B cell (primary cell): ENCODE measurements around the gene ZNF45. TPM values are rescaled to one million over a fixed set of nuclear protein-coding genes. Genes with fewer than 3 reads are reported as not detected.
A peak's percentile ranks its signal among the peaks of the same experiment; 100 is the strongest.

ENCODE experiments used
- ATAC-seq: fragments of 200-7000 bp; cut with Tn5 transposase; one replicate; pipeline ENCODE4 v1.10.0; 2021; ENCODE audit warnings: low read depth, mild to moderate bottlenecking, moderate number of reproducible peaks, moderate library complexity
- CTCF ChIA-PET: fragments of 350-600 bp; sonication (Branson Sonifier 250); formaldehyde crosslinking; loops from one replicate; lab custom pipeline; 2021; ENCODE audit warnings: antibody characterized with exemption, inconsistent platforms; lab: Charles Lee
- POLR2A ChIA-PET: fragments of 350-600 bp; sonication (Branson Sonifier 250); formaldehyde crosslinking; loops from one replicate; lab custom pipeline; 2021; ENCODE audit warnings: antibody characterized with exemption; lab: Charles Lee
- DNase-seq: peaks from one replicate; pipeline ENCODE4 v3.0.0; 2013
- H2AFZ ChIP-seq: 2 replicates; pipeline ENCODE4 v1.6.1; 2012; ENCODE audit warnings: mild to moderate bottlenecking, low read depth, low read length; ENCODE audit not compliant: insufficient read depth, poor library complexity, severe bottlenecking
- H3K27ac ChIP-seq, 2 donors: 1 replicate in 1 of 2; 2 replicates in 1 of 2; pipeline ENCODE4 v1.5.1; 2012 to 2013; ENCODE audit warnings: low read length in 2 of 2, mild to moderate bottlenecking in 2 of 2, moderate library complexity in 1 of 2
- H3K27me3 ChIP-seq, 4 experiments: fragments of 200-600 bp in 1 of 4; sonication (generic) in 1 of 4; replicated peaks in 1 of 4; 1 replicate in 2 of 4; 2 replicates in 2 of 4; pipeline versions ENCODE4 v1.6.1 to v1.7.0; 2013 to 2016; ENCODE audit warnings: low read length in 3 of 4, mild to moderate bottlenecking in 2 of 4, mixed read lengths in 1 of 4, moderate library complexity in 1 of 4; ENCODE audit not compliant: insufficient read depth in 4 of 4, control insufficient read depth in 3 of 4; ENCODE audit errors: control extremely low read depth in 1 of 4
- H3K36me3 ChIP-seq, 2 experiments: replicated peaks in 1 of 2; 1 replicate in 1 of 2; 2 replicates in 1 of 2; pipeline versions ENCODE4 v1.6.1 to v1.7.1; 2013; ENCODE audit warnings: low read length in 1 of 2; ENCODE audit not compliant: insufficient read depth in 2 of 2, control insufficient read depth in 1 of 2; ENCODE audit errors: control extremely low read depth in 1 of 2, extremely low read depth in 1 of 2
- H3K4me1 ChIP-seq, 2 donors: fragments of 200-600 bp in 1 of 2; sonication (generic) in 1 of 2; 1 replicate in 1 of 2; 2 replicates in 1 of 2; pipeline versions ENCODE4 v1.5.1 to v1.6.1; 2013 to 2017; ENCODE audit warnings: low read length in 2 of 2; ENCODE audit not compliant: control insufficient read depth in 2 of 2, insufficient read depth in 2 of 2
- H3K4me2 ChIP-seq: replicated peaks from 2 replicates; pipeline ENCODE3; 2012; ENCODE audit warnings: mild to moderate bottlenecking, low read depth, low read length; ENCODE audit not compliant: poor library complexity, severe bottlenecking
- H3K4me3 ChIP-seq, 5 experiments: fragments of 200-600 bp in 1 of 5; sonication (generic) in 1 of 5; 1 replicate in 3 of 5; 2 replicates in 2 of 5; pipeline versions ENCODE4 v1.5.1 to v1.7.0; 2011 to 2016; ENCODE audit warnings: low read length in 4 of 5, mild to moderate bottlenecking in 4 of 5, low read depth in 2 of 5, control low read depth in 1 of 5, moderate library complexity in 1 of 5; ENCODE audit not compliant: insufficient read depth in 1 of 5; ENCODE audit errors: control extremely low read depth in 1 of 5, extremely low read depth in 1 of 5
- H3K79me2 ChIP-seq: fragments of 200-600 bp; sonication (generic); one replicate; pipeline ENCODE4 v1.6.0; 2016; ENCODE audit warnings: low read length; ENCODE audit not compliant: control insufficient read depth, insufficient read depth
- H3K9ac ChIP-seq: fragments of 200-600 bp; sonication (generic); 2 replicates; pipeline ENCODE4 v1.6.1; 2017; ENCODE audit warnings: mild to moderate bottlenecking, low read length, moderate library complexity
- H3K9me3 ChIP-seq, 3 donors: one replicate each; pipeline versions ENCODE4 v1.6.1 to v1.7.1; 2013; ENCODE audit warnings: low read length in 2 of 3; ENCODE audit not compliant: control insufficient read depth in 2 of 3, insufficient read depth in 1 of 3; ENCODE audit errors: control extremely low read depth in 1 of 3
- H4K20me1 ChIP-seq: 2 replicates; pipeline ENCODE4 v1.6.0; 2012; ENCODE audit warnings: mild to moderate bottlenecking, low read length; ENCODE audit not compliant: insufficient read depth, control insufficient read depth, poor library complexity, severe bottlenecking
- H3K27ac Mint-ChIP-seq: one replicate; pipeline ENCODE4 v1.8.0; 2021; ENCODE audit warnings: mixed read lengths
- H3K27me3 Mint-ChIP-seq: one replicate; pipeline ENCODE4 v1.8.0; 2021; ENCODE audit warnings: mixed read lengths
- H3K4me1 Mint-ChIP-seq: one replicate; pipeline ENCODE4 v1.8.0; 2021; ENCODE audit warnings: mixed read lengths
- H3K4me3 Mint-ChIP-seq: one replicate; pipeline ENCODE4 v1.8.0; 2021; ENCODE audit warnings: mixed read lengths
- H3K9me3 Mint-ChIP-seq: one replicate; pipeline ENCODE4 v1.8.0; 2022; ENCODE audit warnings: mixed read lengths; ENCODE audit not compliant: insufficient read depth
- CTCF ChIP-seq: fragments of 200-600 bp; IDR thresholded peaks from one replicate; pipeline ENCODE4 v1.8.0; 2022; ENCODE audit warnings: antibody characterized with exemption, mild to moderate bottlenecking
- EZH2 ChIP-seq: IDR thresholded peaks from 2 replicates; pipeline ENCODE4 v1.6.1; 2012; ENCODE audit warnings: borderline replicate concordance, low read depth, mild to moderate bottlenecking, moderate library complexity, low read length; ENCODE audit not compliant: insufficient read depth, poor library complexity, severe bottlenecking
- WGBS: methylation state at CpG from one replicate; pipeline ENCODE4 v1.1.5; 2013; ENCODE audit warnings: missing lambda C conversion rate; ENCODE audit not compliant: insufficient coverage; 5-methylcytosine and 5-hydroxymethylcytosine counted together
- intact Hi-C: fragments of 100-400 bp; cut with micrococcal nuclease; formaldehyde crosslinking; loops from one replicate; pipeline ENCODE4 v1.10.0; 2022
- polyA plus RNA-seq: library from polyadenylated mRNA; depleted of rRNA; stranded (reverse); fragments of >200 nt; gene quantifications from 2 replicates; pipeline ENCODE4 v1.2.3, GENCODE V29; 2012
- total RNA-seq, 2 donors: library from RNA; stranded (reverse); fragments of 120-200 nt in 1 of 2; gene quantifications; 1 replicate in 1 of 2; 2 replicates in 1 of 2; pipeline versions ENCODE4 v1.2.3 to v1.2.4, GENCODE V29; 2013 to 2022

The ZNF45 gene
- total and polyA plus RNA-seq, 2 donors (not counting 1 experiment from before 2014, with no cell fraction given): 10.6 to 30.1 TPM

- Mint-ChIP-seq H3K4me3 (peak overlapping the region; percentile 97), H3K4me1 (peaks cover 19% of the 10 kb centered on the region), H3K27me3 (no peaks in the 10 kb centered on the region), H3K9me3 (peaks cover 18% of the 10 kb centered on the region), H3K27ac (no peak overlapping the region)
- Histone ChIP-seq H2AFZ (peak overlapping the region; percentile 96), H4K20me1 (no peaks in the 10 kb centered on the region), H3K36me3 (peaks cover 0 to 1% of the 10 kb centered on the region in 2 experiments), H3K4me1 (peaks cover 13 to 16% of the 10 kb centered on the region in 2 donors), H3K27ac (no peak overlapping the region), H3K79me2 (no peaks in the 10 kb centered on the region), H3K27me3 (no peaks in the 10 kb centered on the region), H3K9ac (peak overlapping the region; percentile 73), H3K4me3 (peak overlapping the region in 3 of 5 experiments; percentile 50 to 70 (median 66)), H3K9me3 (peaks cover 3 to 31% (median 17%) of the 10 kb centered on the region in 3 donors), H3K4me2 (peak overlapping the region; percentile 78)
- ChIA-PET POLR2A (no interaction called here), CTCF (no interaction called here)
- intact Hi-C loops: no loop called here
- no peak for TF ChIP-seq EZH2
- TF ChIP-seq CTCF: no peak
- 100% methylated on average over 1 of the region's 4 CpGs for WGBS
- ATAC-seq (no peak), DNase-seq (no peak)
Measured at GRCh38 chr19:43902399-43902798, 32.7 kb downstream of the ZNF45 start.
